Right lobe of liver (tissue), 4 donors: ENCODE results near the gene POLR1A.

Experiments
- CTCF ChIP-seq, 4 donors: fragments of 200-600 bp in 3 of 4; fragments of 450-650 bp in 1 of 4; IDR thresholded peaks; one replicate each; pipeline versions ENCODE4 v1.5.1 to v1.8.0; 2016 to 2022; ENCODE audit warnings: antibody characterized with exemption in 4 of 4, mild to moderate bottlenecking in 2 of 4
- POLR2A ChIP-seq: fragments of 450-650 bp; IDR thresholded peaks from one replicate; pipeline ENCODE4 v1.6.1; 2017; ENCODE audit warnings: antibody characterized with exemption, mild to moderate bottlenecking
- donor health status: DM: no; HTN: no; CAD: no.
- donor health status: DM: no; HTN: no; CAD: no.
- donor health status: DM: no; HTN: yes; CAD: no.

GRCh38 chr2:86038291-86039081 lies 67.2 kb downstream of the POLR1A start:
- TF ChIP-seq CTCF (IDR thresholded peaks at IDR 0.05) (no peak), POLR2A (no peak)
